ENCODE measurements around the gene RCAN2. TPM values are rescaled to one million over a fixed set of nuclear protein-coding genes. Genes with fewer than 3 reads are reported as not detected.

The RCAN2 gene
- total and polyA plus RNA-seq, 12 donors, result 2.3 to 14.4 (median 6.5) TPM

DNA sequence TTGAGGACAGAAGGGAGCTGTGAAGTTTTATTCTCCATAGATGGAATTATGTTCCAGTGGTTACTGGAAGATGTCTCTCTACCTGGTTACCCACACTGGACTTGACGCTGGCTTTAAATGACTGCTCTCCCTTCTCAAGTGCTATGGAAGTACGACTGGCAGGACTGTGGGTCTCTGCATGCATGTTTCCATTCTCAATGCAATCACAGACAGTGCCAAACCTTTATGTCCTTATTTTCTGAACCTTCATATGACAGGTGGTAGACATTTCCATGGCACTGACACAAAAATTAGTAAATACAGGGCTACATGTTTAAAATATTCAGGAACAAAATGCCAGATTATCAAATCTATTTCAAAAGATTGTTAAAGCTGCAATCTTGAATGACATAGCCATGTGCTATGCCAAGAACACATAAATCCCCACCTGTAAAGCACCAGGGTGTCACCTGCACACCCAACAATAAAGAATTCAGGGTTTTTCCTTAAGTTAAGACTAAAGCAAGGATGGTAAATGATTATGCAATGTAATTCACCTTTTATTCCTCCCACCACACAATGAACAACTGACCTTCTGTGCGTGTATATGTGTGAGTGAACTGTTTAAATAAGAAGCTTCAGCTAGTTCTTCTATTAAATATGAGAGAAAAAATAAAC lies 167.2 kb downstream of the RCAN2 start:
- Histone ChIP-seq H3K36me3 (replicated peaks in 1 of 2) (no peaks in the 10 kb centered on the region), H3K9me3 (replicated peaks in 1 of 3) (no peaks in the 10 kb centered on the region), H3K4me3 (no peak overlapping the region), H3K4me1 (replicated peaks in 1 of 2) (peaks cover 11 to 29% of the 10 kb centered on the region in 2 donors), H3K27me3 (no peaks in the 10 kb centered on the region), H3K27ac (peak overlapping the region in 2 of 5 donors; percentile 36 to 37)
- whole genome bisulfite sequencing, 4 donors, result 90 to 93% (median 91%) methylated on average over 3 of the region's 3 CpGs
- no peak for DNase-seq
- intact Hi-C loops (cut with DNase I), result no loop called here
- TF ChIP-seq, protein P1, sequence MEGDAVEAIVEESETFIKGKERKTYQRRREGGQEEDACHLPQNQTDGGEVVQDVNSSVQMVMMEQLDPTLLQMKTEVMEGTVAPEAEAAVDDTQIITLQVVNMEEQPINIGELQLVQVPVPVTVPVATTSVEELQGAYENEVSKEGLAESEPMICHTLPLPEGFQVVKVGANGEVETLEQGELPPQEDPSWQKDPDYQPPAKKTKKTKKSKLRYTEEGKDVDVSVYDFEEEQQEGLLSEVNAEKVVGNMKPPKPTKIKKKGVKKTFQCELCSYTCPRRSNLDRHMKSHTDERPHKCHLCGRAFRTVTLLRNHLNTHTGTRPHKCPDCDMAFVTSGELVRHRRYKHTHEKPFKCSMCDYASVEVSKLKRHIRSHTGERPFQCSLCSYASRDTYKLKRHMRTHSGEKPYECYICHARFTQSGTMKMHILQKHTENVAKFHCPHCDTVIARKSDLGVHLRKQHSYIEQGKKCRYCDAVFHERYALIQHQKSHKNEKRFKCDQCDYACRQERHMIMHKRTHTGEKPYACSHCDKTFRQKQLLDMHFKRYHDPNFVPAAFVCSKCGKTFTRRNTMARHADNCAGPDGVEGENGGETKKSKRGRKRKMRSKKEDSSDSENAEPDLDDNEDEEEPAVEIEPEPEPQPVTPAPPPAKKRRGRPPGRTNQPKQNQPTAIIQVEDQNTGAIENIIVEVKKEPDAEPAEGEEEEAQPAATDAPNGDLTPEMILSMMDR (IDR thresholded peaks at IDR 0.05), result no peak
- no peak for TF ChIP-seq POLR2A (IDR thresholded peaks at IDR 0.05)

DNA sequence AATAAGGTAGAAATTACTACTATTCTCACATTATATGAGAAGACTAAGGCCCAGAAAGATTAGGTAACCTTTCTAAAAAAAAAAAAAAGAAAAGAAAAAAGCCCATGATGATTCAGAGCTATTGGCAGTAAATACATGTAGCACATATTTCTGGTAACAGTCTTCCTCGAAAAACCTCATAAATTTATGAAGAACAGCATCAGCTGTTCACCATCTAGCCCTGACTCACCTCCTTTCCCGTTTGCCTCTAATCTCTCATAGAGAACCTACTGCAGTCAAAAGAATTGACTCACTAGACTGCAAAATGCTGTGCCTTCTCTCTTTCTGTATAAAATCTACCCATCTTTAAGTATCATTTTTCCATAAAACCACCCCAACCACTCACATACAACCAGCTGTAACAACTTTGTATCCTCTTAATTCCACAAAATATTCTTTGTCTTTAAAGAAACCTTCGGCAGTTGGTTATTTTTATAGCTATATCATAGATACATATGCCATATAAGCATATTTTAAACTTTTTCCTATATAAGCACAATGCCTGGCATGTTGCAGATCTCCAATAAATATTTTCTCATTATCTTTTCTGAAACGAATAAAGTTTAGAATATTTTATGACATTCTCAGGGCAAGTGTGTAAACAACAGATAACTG lies 167.8 kb downstream of the RCAN2 start:
- no peaks in the 10 kb centered on the region for H3K36me3 ChIP-seq (replicated peaks in 1 of 2)
- intact Hi-C loops (cut with DNase I), result no loop called here
- H3K27ac ChIP-seq, result peak overlapping the region in 4 of 5 donors; percentile 45 to 78 (median 65)
- peak; percentile 36 to 79 (median 75) for DNase-seq
- H3K4me3 ChIP-seq, result no peak overlapping the region
- H3K4me1 ChIP-seq (replicated peaks in 1 of 2), result peaks cover 11 to 29% of the 10 kb centered on the region in 2 donors
- TF ChIP-seq, protein P1 (IDR thresholded peaks at IDR 0.05), result no peak
- no peak for TF ChIP-seq POLR2A (IDR thresholded peaks at IDR 0.05)
- whole genome bisulfite sequencing, 4 donors, result 31 to 39% (median 37%) methylated on average over 4 of the region's 4 CpGs
- no peaks in the 10 kb centered on the region for H3K27me3 ChIP-seq
- H3K9me3 ChIP-seq (replicated peaks in 1 of 3), result no peaks in the 10 kb centered on the region

DNA sequence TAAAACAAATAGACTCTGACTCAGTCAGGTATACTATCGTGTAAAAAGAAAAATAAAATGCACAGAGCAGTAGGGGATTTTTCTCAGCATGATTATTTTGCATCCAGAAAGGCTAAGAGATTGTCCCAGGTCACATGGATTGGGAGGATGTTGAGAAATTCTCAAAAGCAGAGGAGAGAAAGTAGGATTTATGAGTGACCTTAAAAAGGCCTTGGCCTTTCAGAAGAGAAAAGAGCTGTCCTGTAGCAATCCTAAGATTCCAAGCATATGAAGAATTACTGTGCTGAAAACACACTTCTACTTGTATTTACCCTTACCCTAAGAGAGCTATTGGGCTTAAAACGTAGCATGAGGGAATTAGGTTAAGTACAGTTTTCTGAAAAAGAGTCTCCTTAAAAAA lies 170.7 kb downstream of the RCAN2 start:
- Histone ChIP-seq H3K36me3 (replicated peaks in 1 of 2) (no peaks in the 10 kb centered on the region), H3K4me1 (replicated peaks in 1 of 2) (peaks cover 11 to 25% of the 10 kb centered on the region in 2 donors), H3K4me3 (no peak overlapping the region), H3K27me3 (no peaks in the 10 kb centered on the region), H3K9me3 (replicated peaks in 1 of 3) (no peaks in the 10 kb centered on the region), H3K27ac (peak overlapping the region in 4 of 5 donors; percentile 51 to 80 (median 64))
- DNase-seq, result peak in 3 of 7 donors; percentile 17 to 29 (median 27)
- TF ChIP-seq POLR2A (IDR thresholded peaks at IDR 0.05), result no peak
- TF ChIP-seq, protein P1 (IDR thresholded peaks at IDR 0.05), result no peak
- WGBS, 4 donors, result 22 to 35% (median 26%) methylated on average over 2 of the region's 2 CpGs
- intact Hi-C loops (cut with DNase I), result no loop called here

DNA sequence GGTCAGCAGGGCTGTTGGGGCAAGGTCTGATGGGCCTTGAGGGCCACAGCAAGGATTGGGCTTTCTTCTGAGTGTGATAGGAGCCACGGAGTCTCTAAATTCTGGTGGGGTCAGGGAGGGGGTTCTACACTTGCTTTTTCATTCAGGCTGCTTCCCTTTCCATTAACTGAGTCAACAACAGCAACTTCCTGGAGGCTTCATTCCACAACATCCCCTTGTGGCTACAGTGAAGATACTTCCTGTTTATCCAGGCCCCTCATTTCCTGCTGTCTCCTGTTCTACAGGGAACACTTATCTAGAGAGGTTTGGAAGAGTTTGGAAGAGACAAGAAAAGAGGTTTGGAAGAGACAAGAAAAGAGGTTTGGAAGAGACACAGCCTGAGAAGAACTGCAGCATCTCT lies 175.7 kb downstream of the RCAN2 start:
- no peaks in the 10 kb centered on the region for H3K27me3 ChIP-seq
- H3K4me1 ChIP-seq (replicated peaks in 1 of 2), result peaks cover 4 to 5% of the 10 kb centered on the region in 2 donors
- H3K27ac ChIP-seq, result peak overlapping the region in 1 of 5 donors; percentile 8
- H3K9me3 ChIP-seq (replicated peaks in 1 of 3), result no peaks in the 10 kb centered on the region
- no peak overlapping the region for H3K4me3 ChIP-seq
- intact Hi-C loops (cut with DNase I), result loop anchor here in 1 of 2 donors (10.0 kb wide), 1 partner anchor 89 kb away; no protein-coding TSS in a partner anchor
- no peak for DNase-seq
- no peaks in the 10 kb centered on the region for H3K36me3 ChIP-seq (replicated peaks in 1 of 2)
- TF ChIP-seq, protein P1 (IDR thresholded peaks at IDR 0.05), result no peak
- no peak for TF ChIP-seq POLR2A (IDR thresholded peaks at IDR 0.05)
- WGBS, 4 donors, result 60 to 100% (median 76%) methylated on average over 1 of the region's 1 CpG

Data from adrenal gland (tissue), 12 donors.